Anterior cingulate cortex (tissue), 58 donors: ENCODE measurements around the gene MTURN.

Source experiments
- DNase-seq, 58 donors: peaks; one replicate each; lab custom pipeline; 2025; lab: John Stamatoyannopoulos, UW

Gene MTURN

GRCh38 chr7:30200591-30200990, 65.8 kb downstream of the MTURN start:
- DNase-seq: no peak

GRCh38 chr7:30201161-30201666, 66.4 kb downstream of the MTURN start:
- DNase-seq: peak in 5 of 58 donors; percentile 8 to 34 (median 16)

GRCh38 chr7:30201921-30202320, 67.1 kb downstream of the MTURN start:
- no peak for DNase-seq

GRCh38 chr7:30202671-30203070, 67.9 kb downstream of the MTURN start:
- no peak for DNase-seq

- DNase-seq: peak in 6 of 58 donors; percentile 1 to 35 (median 14)
These were observed 71.7 kb downstream of the MTURN start for GRCh38 chr7:30206491-30206890.

- no peak for DNase-seq
These were observed 72.2 kb downstream of the MTURN start for GRCh38 chr7:30206942-30207341.

- no peak for DNase-seq
These were observed 72.6 kb downstream of the MTURN start for GRCh38 chr7:30207376-30207775.

GRCh38 chr7:30209951-30210350, 75.2 kb downstream of the MTURN start:
- no peak for DNase-seq
